ENCODE results near the gene IGFBP5. TPM values are rescaled to one million over a fixed set of nuclear protein-coding genes. Genes with fewer than 3 reads are reported as not detected.

IGFBP5 gene
- total and polyA plus RNA-seq, 8 donors: 92.1 to 923 (median 330) TPM

DNA sequence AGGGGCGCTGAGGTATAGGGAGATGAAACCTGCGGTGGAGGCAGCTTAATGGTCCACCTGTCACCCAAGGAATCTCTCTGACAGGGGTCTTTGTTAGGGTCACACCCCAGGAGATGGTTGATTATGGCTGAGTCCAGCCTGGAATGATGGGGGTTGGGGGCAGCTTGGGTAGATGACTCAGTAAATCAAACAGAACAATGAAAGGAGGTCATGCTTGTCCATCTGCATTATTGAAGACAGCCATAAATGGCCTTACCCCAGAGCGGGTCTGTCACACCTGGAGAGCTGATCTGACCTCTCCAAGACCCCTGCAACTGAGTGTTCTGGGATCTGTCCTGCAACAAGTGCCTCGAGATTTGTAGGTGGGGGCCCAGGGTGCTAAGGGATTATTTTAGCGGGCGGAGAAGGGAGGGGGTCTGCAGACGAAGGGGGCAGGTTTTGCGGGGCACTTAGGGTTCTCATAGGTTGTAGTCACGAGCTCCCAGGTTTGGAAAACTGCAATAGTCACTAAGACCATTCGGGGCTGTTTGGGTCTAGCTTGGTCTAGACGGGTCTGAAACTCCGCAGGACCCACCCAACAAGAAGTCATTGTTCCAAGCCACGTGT lies 62.9 kb downstream of the IGFBP5 start:
- TF ChIP-seq, protein P1, sequence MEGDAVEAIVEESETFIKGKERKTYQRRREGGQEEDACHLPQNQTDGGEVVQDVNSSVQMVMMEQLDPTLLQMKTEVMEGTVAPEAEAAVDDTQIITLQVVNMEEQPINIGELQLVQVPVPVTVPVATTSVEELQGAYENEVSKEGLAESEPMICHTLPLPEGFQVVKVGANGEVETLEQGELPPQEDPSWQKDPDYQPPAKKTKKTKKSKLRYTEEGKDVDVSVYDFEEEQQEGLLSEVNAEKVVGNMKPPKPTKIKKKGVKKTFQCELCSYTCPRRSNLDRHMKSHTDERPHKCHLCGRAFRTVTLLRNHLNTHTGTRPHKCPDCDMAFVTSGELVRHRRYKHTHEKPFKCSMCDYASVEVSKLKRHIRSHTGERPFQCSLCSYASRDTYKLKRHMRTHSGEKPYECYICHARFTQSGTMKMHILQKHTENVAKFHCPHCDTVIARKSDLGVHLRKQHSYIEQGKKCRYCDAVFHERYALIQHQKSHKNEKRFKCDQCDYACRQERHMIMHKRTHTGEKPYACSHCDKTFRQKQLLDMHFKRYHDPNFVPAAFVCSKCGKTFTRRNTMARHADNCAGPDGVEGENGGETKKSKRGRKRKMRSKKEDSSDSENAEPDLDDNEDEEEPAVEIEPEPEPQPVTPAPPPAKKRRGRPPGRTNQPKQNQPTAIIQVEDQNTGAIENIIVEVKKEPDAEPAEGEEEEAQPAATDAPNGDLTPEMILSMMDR (IDR thresholded peaks at IDR 0.05): no peak
- no peak for TF ChIP-seq POLR2A (IDR thresholded peaks at IDR 0.05)
- no peak for TF ChIP-seq EP300 (IDR thresholded peaks at IDR 0.05)
- TF ChIP-seq POLR2AphosphoS5 (IDR thresholded peaks at IDR 0.05): no peak
- H3K4me3 ChIP-seq: peak overlapping the region; percentile 56 to 77 (median 68)
- H3K4me1 ChIP-seq: peaks cover 20 to 51% (median 40%) of the 10 kb centered on the region in 4 donors
- intact Hi-C loops (cut with DNase I; ENCODE audit: low total_unique reads): no loop called here
- peaks cover 0 to 51% (median 5%) of the 10 kb centered on the region in 3 donors for H3K27me3 ChIP-seq
- H3K9me3 ChIP-seq: no peaks in the 10 kb centered on the region
- H3K36me3 ChIP-seq: no peaks in the 10 kb centered on the region
- peak overlapping the region; percentile 64 to 91 (median 86) for H3K27ac ChIP-seq
- DNase-seq: no peak
- 50 to 66% (median 59%) methylated on average over 13 of the region's 13 CpGs for WGBS, 5 donors

DNA sequence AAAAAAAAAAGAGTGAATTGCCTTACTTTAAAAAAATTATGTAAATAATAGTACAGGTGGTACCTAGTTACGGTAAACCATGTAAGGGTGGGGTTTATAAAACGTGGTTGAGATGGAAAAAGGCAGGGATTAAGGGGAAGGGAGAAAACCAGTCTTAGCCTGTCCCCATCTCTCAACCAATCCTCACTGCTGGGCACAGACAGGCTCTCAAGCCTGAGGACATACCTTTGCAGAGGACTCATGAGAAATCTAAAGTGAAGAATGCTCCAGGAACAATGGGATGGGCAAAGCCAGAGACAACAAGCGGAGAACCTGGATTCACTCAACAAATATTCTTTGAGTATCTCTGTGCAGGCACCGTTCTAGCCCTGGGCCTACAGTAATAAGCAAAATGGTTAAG lies 65.6 kb downstream of the IGFBP5 start:
- intact Hi-C loops (cut with DNase I; ENCODE audit: low total_unique reads): no loop called here
- no peak for DNase-seq
- 78 to 84% (median 83%) methylated on average over 4 of the region's 4 CpGs for WGBS, 5 donors

DNA sequence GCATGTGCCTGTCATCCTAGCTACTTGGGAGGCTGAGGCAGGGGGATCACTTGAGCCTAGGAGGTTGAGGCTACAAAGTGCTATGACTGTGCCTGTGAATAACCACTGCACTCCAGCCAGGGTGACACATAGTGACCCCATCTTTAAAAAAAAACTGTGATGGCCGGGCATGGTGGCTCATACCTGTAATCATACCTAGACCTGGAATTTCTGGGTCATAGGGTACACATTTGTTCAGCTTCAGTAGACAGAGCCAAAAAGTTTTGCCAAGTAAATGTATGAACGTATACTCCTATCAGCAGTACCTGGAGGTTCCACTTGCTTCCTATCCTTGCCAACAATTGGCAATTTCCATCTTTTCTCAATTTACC lies 68.5 kb downstream of the IGFBP5 start:
- Histone ChIP-seq H3K27me3 (no peaks in the 10 kb centered on the region), H3K27ac (no peak overlapping the region), H3K36me3 (no peaks in the 10 kb centered on the region), H3K9me3 (no peaks in the 10 kb centered on the region), H3K4me3 (no peak overlapping the region), H3K4me1 (peaks cover 1 to 4% (median 3%) of the 10 kb centered on the region in 4 donors)
- intact Hi-C loops (cut with DNase I; ENCODE audit: low total_unique reads): no loop called here
- TF ChIP-seq POLR2A (IDR thresholded peaks at IDR 0.05) (no peak), POLR2AphosphoS5 (IDR thresholded peaks at IDR 0.05) (no peak), EP300 (IDR thresholded peaks at IDR 0.05) (no peak)
- TF ChIP-seq, protein P1 (IDR thresholded peaks at IDR 0.05): no peak
- DNase-seq: no peak
- WGBS, 5 donors: 29 to 42% (median 38%) methylated on average over 2 of the region's 2 CpGs

More for the DNA sequence above, 65.6 kb downstream of the IGFBP5 start:
- no peaks in the 10 kb centered on the region for H3K36me3 ChIP-seq
- H3K9me3 ChIP-seq: no peaks in the 10 kb centered on the region
- H3K27ac ChIP-seq: no peak overlapping the region
- TF ChIP-seq POLR2A (IDR thresholded peaks at IDR 0.05): no peak
- TF ChIP-seq EP300 (IDR thresholded peaks at IDR 0.05): no peak
- no peak for TF ChIP-seq POLR2AphosphoS5 (IDR thresholded peaks at IDR 0.05)
- TF ChIP-seq, protein P1 (IDR thresholded peaks at IDR 0.05): no peak
- H3K27me3 ChIP-seq: peaks cover 0 to 26% (median 5%) of the 10 kb centered on the region in 3 donors
- peaks cover 4 to 26% (median 21%) of the 10 kb centered on the region in 4 donors for H3K4me1 ChIP-seq
- no peak overlapping the region for H3K4me3 ChIP-seq

DNA sequence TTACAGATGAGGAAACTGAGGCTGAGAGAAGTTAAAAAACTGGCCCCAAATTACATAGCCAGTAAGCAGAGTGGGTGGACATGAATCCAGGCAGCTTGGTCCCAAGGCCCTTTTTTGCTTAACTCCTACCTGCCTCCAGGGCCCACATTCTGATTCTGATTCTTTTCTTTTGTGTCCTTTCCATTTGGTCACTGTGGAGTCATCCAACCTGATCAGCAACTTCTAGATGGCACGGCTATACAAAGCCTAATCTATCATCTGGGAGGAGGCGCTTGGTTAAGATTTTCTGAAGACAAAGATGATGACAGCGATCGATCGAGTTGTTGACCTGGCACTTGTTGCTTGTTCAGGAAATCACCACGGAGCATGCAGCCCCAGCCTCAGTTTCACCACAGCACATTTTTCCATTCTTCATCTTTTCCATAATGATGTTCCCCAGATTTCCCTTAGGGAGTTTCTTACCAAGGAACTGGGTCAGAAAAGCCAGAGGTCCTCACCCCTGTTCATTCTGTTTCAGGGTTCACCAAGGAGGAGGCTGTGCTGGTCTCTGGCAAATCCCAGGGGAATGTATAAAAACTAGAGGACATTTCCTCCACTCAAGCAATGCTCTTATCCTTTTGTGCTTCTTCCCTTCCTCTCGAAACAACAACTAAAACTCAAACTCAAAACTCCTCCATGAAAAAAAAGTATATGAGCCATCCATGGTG lies 69.0 kb downstream of the IGFBP5 start:
- WGBS, 5 donors: 47 to 56% (median 56%) methylated on average over 7 of the region's 7 CpGs
- Histone ChIP-seq H3K27me3 (no peaks in the 10 kb centered on the region), H3K4me3 (no peak overlapping the region), H3K36me3 (no peaks in the 10 kb centered on the region), H3K4me1 (peaks cover 7 to 9% (median 8%) of the 10 kb centered on the region in 4 donors), H3K27ac (no peak overlapping the region), H3K9me3 (no peaks in the 10 kb centered on the region)
- DNase-seq: no peak
- intact Hi-C loops (cut with DNase I; ENCODE audit: low total_unique reads): no loop called here
- TF ChIP-seq POLR2AphosphoS5 (IDR thresholded peaks at IDR 0.05): no peak
- TF ChIP-seq POLR2A (IDR thresholded peaks at IDR 0.05): no peak
- no peak for TF ChIP-seq EP300 (IDR thresholded peaks at IDR 0.05)
- TF ChIP-seq, protein P1 (IDR thresholded peaks at IDR 0.05): no peak

Measured in stomach (tissue), 9 donors.